PC-3 (cell line): Measurements from ENCODE around the gene KDM1A. TPM values are rescaled to one million over a fixed set of nuclear protein-coding genes. Genes with fewer than 3 reads are reported as not detected.
"Not testable (repeated sequence)": the region's sequence is repeated elsewhere in the genome, so short reads cannot be mapped to it uniquely, and the experiment has no call there.

Experiments
- ATAC-seq: fragments of 200-7000 bp; cut with Tn5 transposase; 2 replicates; pipeline ENCODE4 v1.9.1; 2020; ENCODE audit warnings: mild to moderate bottlenecking, moderate library complexity
- BruUV-seq: library from RNA; stranded (reverse); fragments of 400-500 nt; replicated peaks from 2 replicates; lab custom pipeline; 2021; lab: Mats Ljungman, UMichigan
- CTCF ChIA-PET: fragments of 300-600 bp; sonication (Branson Sonifier 250); formaldehyde crosslinking; loops from one replicate; lab custom pipeline; 2022; ENCODE audit warnings: antibody characterized with exemption; lab: Charles Lee
- POLR2A ChIA-PET: fragments of 300-600 bp; sonication (Branson Sonifier 250); formaldehyde crosslinking; loops from one replicate; lab custom pipeline; 2022; ENCODE audit warnings: antibody characterized with exemption; ENCODE audit not compliant: unreplicated experiment; lab: Charles Lee
- DNase-seq: peaks from one replicate; pipeline ENCODE4 v3.0.0-alpha.2; 2015
- H2AFZ ChIP-seq: fragments of 300-600 bp; sonication (generic); 2 replicates; pipeline ENCODE4 v1.6.0; 2016; ENCODE audit warnings: antibody characterized with exemption, low read length
- H3F3A ChIP-seq: fragments of 300-600 bp; sonication (generic); one replicate; pipeline ENCODE4 v1.6.0; 2017; ENCODE audit warnings: antibody characterized with exemption, low read length, control low read depth, mild to moderate bottlenecking; ENCODE audit not compliant: unreplicated experiment
- H3K27ac ChIP-seq: fragments of 300-600 bp; sonication (generic); 2 replicates; pipeline ENCODE4 v1.5.1; 2016; ENCODE audit warnings: mild to moderate bottlenecking, low read length
- H3K27me3 ChIP-seq: fragments of 300-600 bp; sonication (generic); 2 replicates; pipeline ENCODE4 v1.6.1; 2016; ENCODE audit warnings: low read length, mixed read lengths
- H3K36me3 ChIP-seq: fragments of 300-600 bp; sonication (generic); 2 replicates; pipeline ENCODE4 v1.6.1; 2016; ENCODE audit warnings: low read depth, mixed run types, low read length, mixed read lengths
- H3K4me1 ChIP-seq: fragments of 300-600 bp; sonication (generic); 2 replicates; pipeline ENCODE4 v1.5.1; 2016; ENCODE audit warnings: low read length; ENCODE audit not compliant: insufficient read depth
- H3K4me2 ChIP-seq: fragments of 300-600 bp; sonication (generic); 2 replicates; pipeline ENCODE4 v1.6.0; 2016; ENCODE audit warnings: low read length
- H3K4me3 ChIP-seq: fragments of 300-600 bp; sonication (generic); 2 replicates; pipeline ENCODE4 v1.5.1; 2016; ENCODE audit warnings: mild to moderate bottlenecking, low read length, mixed read lengths
- H3K79me2 ChIP-seq: fragments of 300-600 bp; sonication (generic); 2 replicates; pipeline ENCODE4 v1.6.1; 2017; ENCODE audit warnings: low read length, mixed read lengths
- H3K9ac ChIP-seq: fragments of 300-600 bp; sonication (generic); 2 replicates; pipeline ENCODE4 v1.6.0; 2016; ENCODE audit warnings: mild to moderate bottlenecking, low read length
- H3K9me2 ChIP-seq: fragments of 300-600 bp; sonication (generic); replicated peaks from 2 replicates; pipeline ENCODE4 v1.6.1; 2016; ENCODE audit warnings: mixed run types, low read length, mixed read lengths
- H3K9me3 ChIP-seq: fragments of 300-600 bp; sonication (generic); 2 replicates; pipeline ENCODE4 v1.6.1; 2016; ENCODE audit warnings: low read length, mixed read lengths
- H4K20me1 ChIP-seq: fragments of 300-600 bp; sonication (generic); 2 replicates; pipeline ENCODE4 v1.6.1; 2016; ENCODE audit warnings: low read length, mixed read lengths
- CTCF ChIP-seq: fragments of 300-600 bp; sonication (generic); conservative IDR thresholded peaks from 2 replicates; pipeline ENCODE4 v1.5.1; 2017; ENCODE audit warnings: antibody characterized with exemption, low read depth, mild to moderate bottlenecking, low read length
- EZH2 ChIP-seq: fragments of 300-600 bp; sonication (generic); IDR thresholded peaks from one replicate; pipeline ENCODE4 v1.6.1; 2017; ENCODE audit warnings: antibody characterized with exemption, mild to moderate bottlenecking, low read length; ENCODE audit not compliant: unreplicated experiment
- EZH2phosphoT487 ChIP-seq: fragments of 300-600 bp; sonication (generic); IDR thresholded peaks from 2 replicates; pipeline ENCODE4 v1.6.1; 2018; ENCODE audit warnings: mild to moderate bottlenecking, antibody characterized with exemption, low read length, borderline replicate concordance
- intact Hi-C: fragments of 100-400 bp; cut with micrococcal nuclease; formaldehyde crosslinking; loops from 2 replicates; pipeline ENCODE4 v1.9.0; 2023
- total RNA-seq: library from RNA; depleted of rRNA; stranded (reverse); fragments of >200 nt; gene quantifications from 2 replicates; pipeline ENCODE4 v1.2.3, GENCODE V29; 2014

Gene KDM1A
- total RNA-seq, 1 experiment from 2014 or later, result 186 TPM

- DNase-seq, result peak; percentile 89
- Histone ChIP-seq H3F3A (no peaks in the 10 kb centered on the region), H3K4me3 (peak overlapping the region; percentile 43), H3K36me3 (no peaks in the 10 kb centered on the region), H4K20me1 (no peaks in the 10 kb centered on the region), H3K79me2 (no peaks in the 10 kb centered on the region), H3K4me2 (peak overlapping the region; percentile 74), H3K4me1 (peaks cover 21% of the 10 kb centered on the region), H3K9me2 (no peaks in the 10 kb centered on the region), H3K9ac (peak overlapping the region; percentile 37), H3K27ac (peak overlapping the region; percentile 3; the same call in 1 of the 2 replicates), H3K27me3 (no peaks in the 10 kb centered on the region), H2AFZ (peak overlapping the region; percentile 79), H3K9me3 (no peaks in the 10 kb centered on the region)
- intact Hi-C loops, result loop anchor here (1.0 to 5.0 kb wide), 5 partner anchors 34 to 426 kb away; no protein-coding TSS in a partner anchor
- peak; percentile 90 for ATAC-seq
- no peak for TF ChIP-seq EZH2phosphoT487
- TF ChIP-seq EZH2, result no peak
- peak; percentile 95 for TF ChIP-seq CTCF
- ChIA-PET CTCF (interaction anchor here (0.6 to 1.2 kb wide), 2 partner anchors 134 to 208 kb away, joined by 8 to 9 read pairs; no protein-coding TSS in a partner anchor), POLR2A (interaction anchor here (0.6 kb wide), 1 partner anchor 104 kb away, joined by 6 read pairs; no protein-coding TSS in a partner anchor)
- BruUV-seq, result no TSS peak
These were observed 42.6 kb upstream of the KDM1A start for GRCh38 chr1:22976461-22977243.

DNA sequence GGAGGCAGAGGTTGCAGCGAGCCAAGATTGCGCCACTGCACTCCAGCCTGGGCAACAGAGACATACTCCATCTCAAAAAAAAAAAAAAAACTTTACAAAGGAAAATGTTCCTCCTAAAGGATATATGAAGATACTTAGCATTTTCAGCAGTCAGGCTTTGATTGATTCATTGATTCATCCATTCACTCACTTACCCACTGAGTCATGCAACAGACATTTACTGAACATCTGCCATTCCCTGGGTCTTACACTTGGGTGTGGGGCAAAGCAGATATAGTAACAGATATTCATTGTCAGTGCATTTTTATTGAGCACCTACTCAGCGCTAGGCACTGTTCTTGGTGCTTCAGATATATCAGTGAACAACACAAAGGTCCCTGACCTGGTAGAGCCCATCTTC, 41.0 kb upstream of the KDM1A start:
- Histone ChIP-seq H3K4me3 (no peak overlapping the region), H3K9ac (no peak overlapping the region), H3K27ac (peak overlapping the region; percentile 28; the same call in 1 of the 2 replicates), H3K79me2 (no peaks in the 10 kb centered on the region), H3K4me2 (no peak overlapping the region), H3K27me3 (no peaks in the 10 kb centered on the region), H3K36me3 (no peaks in the 10 kb centered on the region), H3K9me3 (no peaks in the 10 kb centered on the region), H4K20me1 (no peaks in the 10 kb centered on the region), H2AFZ (no peak overlapping the region), H3K4me1 (peaks cover 20% of the 10 kb centered on the region), H3F3A (no peaks in the 10 kb centered on the region), H3K9me2 (no peaks in the 10 kb centered on the region)
- POLR2A ChIA-PET, result no interaction called here
- BruUV-seq, result no TSS peak
- CTCF ChIA-PET, result interaction anchor here (0.6 kb wide), 1 partner anchor 206 kb away, joined by 3 read pairs; no protein-coding TSS in a partner anchor
- DNase-seq (peak; percentile 79), ATAC-seq (no peak)
- intact Hi-C loops, result loop anchor here (5.0 kb wide), 1 partner anchor 424 kb away; no protein-coding TSS in a partner anchor
- TF ChIP-seq CTCF (no peak), EZH2phosphoT487 (no peak), EZH2 (no peak)

DNA sequence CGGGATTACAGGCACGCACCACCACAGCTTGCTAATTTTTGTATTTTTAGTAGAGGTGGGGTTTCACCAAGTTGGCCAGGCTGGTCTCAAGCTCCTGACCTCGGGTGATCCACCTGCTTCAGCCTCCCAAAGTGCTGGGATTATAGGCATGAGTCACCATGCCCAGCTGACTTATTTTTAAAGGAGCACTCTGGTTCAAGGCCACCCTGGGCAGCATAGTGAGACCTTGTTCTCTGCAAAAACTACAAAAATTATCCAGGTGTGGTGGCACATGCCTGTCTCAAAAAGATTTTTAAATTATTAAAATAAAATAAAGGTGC, 38.8 kb upstream of the KDM1A start:
- H3K9ac ChIP-seq, H3K27me3 ChIP-seq, H3K27ac ChIP-seq, H3K9me3 ChIP-seq, H3K79me2 ChIP-seq, H3K4me3 ChIP-seq, H3F3A ChIP-seq, H3K36me3 ChIP-seq, POLR2A ChIA-PET, CTCF ChIA-PET, H2AFZ ChIP-seq, DNase-seq, intact Hi-C loops, BruUV-seq, H4K20me1 ChIP-seq, H3K4me2 ChIP-seq, ATAC-seq, H3K9me2 ChIP-seq: not testable (repeated sequence)
- H3K4me1 ChIP-seq, result peaks cover 19% of the 10 kb centered on the region
